Hepatocyte (in vitro differentiated cells): ENCODE results near the gene LRRC8A. TPM values are rescaled to one million over a fixed set of nuclear protein-coding genes. Genes with fewer than 3 reads are reported as not detected.
"Not testable (repeated sequence)": the region's sequence is repeated elsewhere in the genome, so short reads cannot be mapped to it uniquely, and the experiment has no call there.

Experiments used
- DNase-seq: peaks from one replicate; pipeline ENCODE4 v3.0.0-alpha.2; 2016; ENCODE audit warnings: low spot score
- H2AFZ ChIP-seq: fragments of 200-600 bp; sonication (generic); 2 replicates; pipeline ENCODE4 v1.6.0; 2016; ENCODE audit warnings: antibody characterized with exemption, mild to moderate bottlenecking
- H3K27ac ChIP-seq: fragments of 200-600 bp; sonication (generic); 2 replicates; pipeline ENCODE4 v1.5.1; 2016; ENCODE audit warnings: mild to moderate bottlenecking
- H3K27me3 ChIP-seq: fragments of 200-600 bp; sonication (generic); 2 replicates; pipeline ENCODE4 v1.6.1; 2016
- H3K36me3 ChIP-seq: fragments of 200-600 bp; sonication (generic); replicated peaks from 2 replicates; pipeline ENCODE4 v1.5.1; 2016; ENCODE audit warnings: low read depth; ENCODE audit not compliant: insufficient read depth
- H3K4me1 ChIP-seq: fragments of 200-600 bp; sonication (generic); 2 replicates; pipeline ENCODE4 v1.5.1; 2016; ENCODE audit warnings: mild to moderate bottlenecking, moderate library complexity; ENCODE audit not compliant: insufficient read depth
- H3K4me2 ChIP-seq: fragments of 200-600 bp; sonication (generic); 2 replicates; pipeline ENCODE4 v1.6.0; 2016
- H3K4me3 ChIP-seq: fragments of 200-600 bp; sonication (generic); 2 replicates; pipeline ENCODE4 v1.5.1; 2016; ENCODE audit warnings: mild to moderate bottlenecking
- H3K79me2 ChIP-seq: fragments of 200-600 bp; sonication (generic); 2 replicates; pipeline ENCODE4 v1.6.0; 2017; ENCODE audit warnings: mild to moderate bottlenecking
- H3K9me2 ChIP-seq: fragments of 200-600 bp; sonication (generic); replicated peaks from 2 replicates; pipeline ENCODE4 v1.6.0; 2017; ENCODE audit warnings: mild to moderate bottlenecking; ENCODE audit not compliant: insufficient read depth
- H3K9me3 ChIP-seq: fragments of 200-600 bp; sonication (generic); 2 replicates; pipeline ENCODE4 v1.5.1; 2016; ENCODE audit warnings: low read depth, mild to moderate bottlenecking
- H4K20me1 ChIP-seq: fragments of 200-600 bp; sonication (generic); 2 replicates; pipeline ENCODE4 v1.6.0; 2016; ENCODE audit warnings: mild to moderate bottlenecking; ENCODE audit not compliant: insufficient read depth, poor library complexity, severe bottlenecking
- EZH2 ChIP-seq: fragments of 200-600 bp; sonication (generic); IDR thresholded peaks from 2 replicates; pipeline ENCODE4 v1.6.1; 2016; ENCODE audit warnings: antibody characterized with exemption, mild to moderate bottlenecking, borderline replicate concordance
- EZH2phosphoT487 ChIP-seq: fragments of 200-600 bp; sonication (generic); IDR thresholded peaks from one replicate; pipeline ENCODE4 v1.6.1; 2018; ENCODE audit warnings: antibody characterized with exemption, mild to moderate bottlenecking, low read depth, moderate library complexity; ENCODE audit not compliant: unreplicated experiment, severe bottlenecking
- WGBS: methylation state at CpG from one replicate; pipeline ENCODE4 v1.1.6; 2016; ENCODE audit warnings: low lambda C conversion rate; ENCODE audit errors: missing lambda C conversion rate; 5-methylcytosine and 5-hydroxymethylcytosine counted together
- polyA plus RNA-seq: library from polyadenylated mRNA; unstranded; fragments of >200 nt; fragmentation: Nextera tagmentation; extraction: Ambion mirVana; gene quantifications from 2 replicates; pipeline ENCODE4 v1.2.1, GENCODE V29; 2016
- total RNA-seq: library from RNA; depleted of rRNA; stranded (reverse); fragments of >200 nt; gene quantifications from 2 replicates; pipeline ENCODE4 v1.2.3, GENCODE V29; 2014
- TF ChIP-seq, protein P1 (sequence below): fragments of 200-600 bp; sonication (generic); IDR thresholded peaks from 2 replicates; pipeline ENCODE4 v1.5.1; 2016; ENCODE audit warnings: antibody characterized with exemption, mild to moderate bottlenecking; ENCODE audit not compliant: poor library complexity

Gene LRRC8A
- total and polyA plus RNA-seq, 2 experiments from 2014 or later = 30.7 to 55.6 TPM

DNA sequence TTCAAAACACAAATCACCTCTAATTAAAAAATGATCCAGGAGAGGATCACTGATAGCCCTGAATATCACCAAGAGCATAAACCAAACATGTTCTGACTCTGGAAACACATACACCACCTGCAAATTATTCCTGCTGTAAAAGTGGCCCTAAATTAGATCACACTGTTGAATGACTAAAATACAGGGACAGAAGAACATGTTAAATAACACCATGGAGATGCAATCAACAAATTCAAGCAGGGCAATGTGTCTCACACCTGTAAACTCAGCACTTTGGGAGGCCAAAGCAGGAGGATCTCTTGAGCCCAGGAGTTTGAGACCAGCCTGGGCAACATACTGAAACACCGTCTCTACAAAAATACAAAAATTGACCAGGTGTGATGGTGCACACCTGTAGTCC lies 34.1 kb upstream of the LRRC8A start:
- Histone ChIP-seq H3K36me3 (no peaks in the 10 kb centered on the region), H3K9me3 (no peaks in the 10 kb centered on the region), H2AFZ (no peak overlapping the region), H3K4me3 (no peak overlapping the region), H3K4me2 (no peak overlapping the region), H4K20me1 (no peaks in the 10 kb centered on the region), H3K27me3 (no peaks in the 10 kb centered on the region), H3K79me2 (no peaks in the 10 kb centered on the region), H3K27ac (no peak overlapping the region), H3K9me2 (no peaks in the 10 kb centered on the region), H3K4me1 (no peaks in the 10 kb centered on the region)
- no peak for DNase-seq
- WGBS = 100% methylated on average over 1 of the region's 1 CpG
- TF ChIP-seq EZH2phosphoT487 = no peak
- no peak for TF ChIP-seq EZH2

DNA sequence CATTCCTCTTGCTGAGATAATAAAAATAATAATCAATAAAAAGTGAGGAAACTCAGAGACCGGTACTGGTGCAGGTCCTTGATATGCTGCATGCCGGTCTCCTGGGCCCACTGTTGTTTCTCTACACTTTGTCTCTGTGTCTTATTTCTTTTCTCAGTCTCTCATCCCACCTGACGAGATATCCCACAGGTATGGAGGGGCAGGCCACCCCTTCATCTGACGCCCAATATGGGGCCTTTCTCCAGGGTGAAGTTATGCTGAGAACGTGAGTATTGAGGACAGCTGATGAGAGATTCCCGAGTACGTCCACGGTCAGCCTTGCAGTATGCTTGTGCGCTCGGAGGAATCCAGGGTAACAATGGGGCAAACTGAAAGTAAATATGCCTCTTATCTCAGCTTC lies 30.9 kb upstream of the LRRC8A start:
- H2AFZ ChIP-seq, H3K27ac ChIP-seq, DNase-seq, H4K20me1 ChIP-seq, H3K4me3 ChIP-seq, H3K27me3 ChIP-seq, H3K36me3 ChIP-seq, H3K4me2 ChIP-seq, H3K9me2 ChIP-seq, H3K4me1 ChIP-seq, H3K9me3 ChIP-seq, H3K79me2 ChIP-seq: not testable (repeated sequence)
- WGBS = 90% methylated on average over 10 of the region's 10 CpGs

DNA sequence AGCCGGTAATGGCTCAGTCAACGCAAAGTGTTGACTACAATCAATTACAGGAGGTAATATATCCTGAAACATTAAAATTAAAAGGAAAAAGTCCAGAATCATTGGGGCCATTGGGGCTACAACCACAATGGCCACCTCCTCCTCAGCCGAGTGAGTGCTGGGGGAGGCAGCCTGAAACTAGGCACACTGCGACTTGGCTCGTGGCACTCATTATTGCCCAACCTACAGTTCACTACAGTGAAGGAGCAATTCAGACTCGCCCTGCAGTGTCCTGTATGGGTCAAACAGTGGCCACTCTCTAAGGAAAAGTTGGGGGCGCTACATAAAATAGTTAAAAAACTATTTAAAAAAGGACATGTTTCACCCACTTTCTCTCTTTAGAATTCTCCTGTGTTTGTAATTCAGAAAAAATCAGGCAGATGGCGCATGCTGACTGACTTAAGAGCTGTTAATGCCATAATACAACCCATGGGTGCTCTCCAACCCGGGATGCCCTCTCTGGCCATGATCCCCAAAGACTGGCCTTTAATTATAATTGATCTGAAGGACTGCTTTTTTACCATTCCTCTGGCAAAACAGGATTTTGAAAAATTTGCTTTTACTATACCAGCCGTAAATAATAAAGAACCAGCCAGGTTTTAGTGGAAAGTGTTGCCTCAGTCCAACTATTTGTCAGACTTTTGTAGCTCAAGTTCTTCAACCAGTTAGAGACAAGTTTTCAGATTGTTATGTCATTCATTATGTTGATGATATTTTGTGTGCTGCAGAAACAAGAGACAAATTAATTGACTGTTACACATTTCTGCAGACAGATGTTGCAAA lies 29.9 kb upstream of the LRRC8A start:
- H2AFZ ChIP-seq, H4K20me1 ChIP-seq, H3K27me3 ChIP-seq, H3K4me1 ChIP-seq, H3K36me3 ChIP-seq, H3K4me2 ChIP-seq, H3K9me3 ChIP-seq, H3K27ac ChIP-seq, H3K79me2 ChIP-seq, H3K4me3 ChIP-seq, H3K9me2 ChIP-seq: not testable (repeated sequence)
- TF ChIP-seq, protein P1, sequence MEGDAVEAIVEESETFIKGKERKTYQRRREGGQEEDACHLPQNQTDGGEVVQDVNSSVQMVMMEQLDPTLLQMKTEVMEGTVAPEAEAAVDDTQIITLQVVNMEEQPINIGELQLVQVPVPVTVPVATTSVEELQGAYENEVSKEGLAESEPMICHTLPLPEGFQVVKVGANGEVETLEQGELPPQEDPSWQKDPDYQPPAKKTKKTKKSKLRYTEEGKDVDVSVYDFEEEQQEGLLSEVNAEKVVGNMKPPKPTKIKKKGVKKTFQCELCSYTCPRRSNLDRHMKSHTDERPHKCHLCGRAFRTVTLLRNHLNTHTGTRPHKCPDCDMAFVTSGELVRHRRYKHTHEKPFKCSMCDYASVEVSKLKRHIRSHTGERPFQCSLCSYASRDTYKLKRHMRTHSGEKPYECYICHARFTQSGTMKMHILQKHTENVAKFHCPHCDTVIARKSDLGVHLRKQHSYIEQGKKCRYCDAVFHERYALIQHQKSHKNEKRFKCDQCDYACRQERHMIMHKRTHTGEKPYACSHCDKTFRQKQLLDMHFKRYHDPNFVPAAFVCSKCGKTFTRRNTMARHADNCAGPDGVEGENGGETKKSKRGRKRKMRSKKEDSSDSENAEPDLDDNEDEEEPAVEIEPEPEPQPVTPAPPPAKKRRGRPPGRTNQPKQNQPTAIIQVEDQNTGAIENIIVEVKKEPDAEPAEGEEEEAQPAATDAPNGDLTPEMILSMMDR = peak; percentile 52
- 83% methylated on average over 10 of the region's 10 CpGs for WGBS
- peak; percentile 44 for DNase-seq

DNA sequence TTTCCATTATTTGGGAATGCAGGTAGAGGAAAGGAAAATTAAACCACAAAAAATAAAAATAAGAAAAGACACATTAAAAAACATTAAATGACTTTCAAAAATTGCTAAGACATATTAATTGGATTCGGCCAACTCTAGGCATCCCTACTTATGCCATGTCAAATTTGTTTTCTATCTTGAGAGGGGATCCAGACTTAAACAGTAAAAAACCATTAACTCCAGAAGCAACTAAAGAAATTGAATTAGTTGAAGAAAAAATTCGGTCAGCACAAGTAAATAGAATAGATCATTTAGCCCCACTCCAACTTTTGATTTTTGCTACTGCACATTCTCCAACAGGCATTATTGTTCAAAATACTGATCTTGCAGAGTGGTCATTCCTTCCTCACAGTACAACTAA lies 29.3 kb upstream of the LRRC8A start:
- H3K79me2 ChIP-seq, H3K36me3 ChIP-seq, H3K4me2 ChIP-seq, H3K4me3 ChIP-seq, H3K4me1 ChIP-seq, H3K9me2 ChIP-seq, H3K27ac ChIP-seq, H3K27me3 ChIP-seq, H4K20me1 ChIP-seq, DNase-seq, H3K9me3 ChIP-seq, H2AFZ ChIP-seq: not testable (repeated sequence)
- WGBS = 84% methylated on average over 2 of the region's 2 CpGs

DNA sequence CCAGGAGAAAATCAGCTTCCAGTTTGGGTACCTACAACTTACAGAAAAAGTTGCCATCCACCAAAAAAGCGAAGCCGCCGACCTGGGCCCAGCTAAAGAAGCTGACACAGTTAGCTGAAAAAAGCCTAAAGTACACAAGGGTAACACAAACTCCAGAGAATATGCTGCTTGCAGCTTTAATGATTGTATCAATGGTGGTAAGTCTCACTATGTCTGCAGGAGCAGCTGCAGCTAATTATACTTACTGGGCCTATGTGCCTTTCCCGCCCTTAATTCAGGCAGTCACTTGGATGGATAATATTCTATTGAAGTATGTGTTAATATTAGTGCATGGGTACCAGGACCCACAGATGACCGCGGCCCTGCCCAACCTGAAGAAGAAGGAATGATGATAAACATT lies 27.5 kb upstream of the LRRC8A start:
- H3K4me1 ChIP-seq, H3K4me2 ChIP-seq, H4K20me1 ChIP-seq, DNase-seq, H3K9me2 ChIP-seq, H2AFZ ChIP-seq, H3K36me3 ChIP-seq, H3K9me3 ChIP-seq, H3K79me2 ChIP-seq, H3K4me3 ChIP-seq, H3K27ac ChIP-seq, H3K27me3 ChIP-seq: not testable (repeated sequence)
- WGBS = 89% methylated on average over 6 of the region's 6 CpGs

DNA sequence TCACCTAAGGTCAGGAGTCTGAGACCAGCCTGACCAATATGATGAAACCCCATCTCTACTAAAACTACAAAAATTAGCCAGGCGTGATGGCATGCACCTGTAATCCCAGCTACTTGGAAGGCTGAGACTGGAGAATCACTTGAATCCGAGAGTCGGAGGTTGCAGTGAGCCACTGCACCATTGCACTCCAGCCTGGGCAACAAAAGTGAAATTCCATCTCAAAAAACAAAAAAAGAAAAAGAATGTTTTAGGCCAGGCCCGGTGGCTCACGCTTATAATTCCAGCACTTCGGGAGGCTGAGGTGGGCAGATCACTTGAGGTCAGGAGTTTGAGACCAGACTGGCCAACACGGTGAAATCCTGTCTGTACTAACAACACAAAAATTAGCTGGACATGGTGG lies 23.5 kb upstream of the LRRC8A start:
- not testable (repeated sequence) for DNase-seq, H3K27me3 ChIP-seq, H3K9me2 ChIP-seq, H3K79me2 ChIP-seq, H3K27ac ChIP-seq, H3K4me1 ChIP-seq, H3K9me3 ChIP-seq, H2AFZ ChIP-seq, H3K36me3 ChIP-seq, H4K20me1 ChIP-seq, H3K4me2 ChIP-seq, H3K4me3 ChIP-seq
- 91% methylated on average over 7 of the region's 7 CpGs for WGBS
